SK-N-SH (cell line): Measurements from ENCODE around the gene MATN1.

Experiments used
- CHD2 ChIP-seq: fragments of 150-350 bp; IDR thresholded peaks from 2 replicates; pipeline ENCODE4 v1.6.1; 2018; ENCODE audit warnings: low read length; ENCODE audit not compliant: partially characterized antibody
- CTCF ChIP-seq: fragments of 200-600 bp; sonication (generic); IDR thresholded peaks from 2 replicates; pipeline ENCODE4 v1.6.1; 2017; ENCODE audit warnings: antibody characterized with exemption, mild to moderate bottlenecking, moderate library complexity
- ELF1 ChIP-seq: IDR thresholded peaks from 2 replicates; pipeline ENCODE4 v1.4.0; 2012
- EZH2phosphoT487 ChIP-seq: fragments of 200-600 bp; sonication (generic); IDR thresholded peaks from 2 replicates; pipeline ENCODE4 v1.6.1; 2017; ENCODE audit warnings: low read depth, mixed run types, mild to moderate bottlenecking, antibody characterized with exemption, moderate library complexity, borderline replicate concordance
- FOXM1 ChIP-seq: IDR thresholded peaks from 2 replicates; pipeline ENCODE4 v1.4.0; 2012; ENCODE audit warnings: low read depth, mild to moderate bottlenecking
- GABPA ChIP-seq: IDR thresholded peaks from 2 replicates; pipeline ENCODE4 v1.4.0; 2012; ENCODE audit warnings: low read depth, mild to moderate bottlenecking
- GATA2 ChIP-seq: sonication (generic); formaldehyde crosslinking; IDR thresholded peaks from 2 replicates; pipeline ENCODE4 v1.5.0; 2020; ENCODE audit warnings: mild to moderate bottlenecking, missing genetic modification reagents
- NRF1 ChIP-seq: IDR thresholded peaks from 2 replicates; pipeline ENCODE4 v1.6.1; 2012; ENCODE audit warnings: low read depth, mild to moderate bottlenecking, low read length
- POLR2AphosphoS5 ChIP-seq: IDR thresholded peaks from 2 replicates; pipeline ENCODE4 v1.6.1; 2012; ENCODE audit warnings: low read depth, low read length
- RFX5 ChIP-seq: IDR thresholded peaks from 2 replicates; pipeline ENCODE4 v1.6.1; 2012; ENCODE audit warnings: mild to moderate bottlenecking, improper control_type of control experiment, low read length
- RXRA ChIP-seq: IDR thresholded peaks from 2 replicates; pipeline ENCODE4 v1.4.0; 2012; ENCODE audit warnings: low read depth, mild to moderate bottlenecking, borderline replicate concordance
- SMC3 ChIP-seq: IDR thresholded peaks from 2 replicates; pipeline ENCODE4 v1.6.1; 2012; ENCODE audit warnings: low read depth, low read length, improper control_type of control experiment
- TAF1 ChIP-seq: IDR thresholded peaks from 2 replicates; pipeline ENCODE4 v1.6.1; 2012; ENCODE audit warnings: low read depth, mild to moderate bottlenecking, low read length, moderate library complexity, borderline replicate concordance
- ZBTB33 ChIP-seq: IDR thresholded peaks from 2 replicates; pipeline ENCODE4 v1.4.0; 2012; ENCODE audit warnings: low read depth, borderline replicate concordance

GRCh38 chr1:30754684-30755171 is 31.3 kb upstream of the MATN1 start:
- TF ChIP-seq FOXM1, result no peak
- TF ChIP-seq CTCF, result no peak
- no peak for TF ChIP-seq SMC3
- TF ChIP-seq EZH2phosphoT487, result no peak
- no peak for TF ChIP-seq RXRA
- no peak for TF ChIP-seq RFX5
- TF ChIP-seq TAF1, result no peak
- TF ChIP-seq CHD2, result no peak
- no peak for TF ChIP-seq NRF1
- TF ChIP-seq ELF1, result no peak
- no peak for TF ChIP-seq POLR2AphosphoS5
- no peak for TF ChIP-seq GATA2 (CRISPR knock-in tag)
- TF ChIP-seq GABPA, result no peak
- no peak for TF ChIP-seq ZBTB33
